DND-41 (cell line): ENCODE results near the gene SFSWAP.
"Not testable (repeated sequence)": the region's sequence is repeated elsewhere in the genome, so short reads cannot be mapped to it uniquely, and the experiment has no call there.

Source experiments
- ATAC-seq: fragments of 200-7000 bp; cut with Tn5 transposase; 3 replicates; pipeline ENCODE4 v1.9.1; 2021; ENCODE audit warnings: low read depth; ENCODE audit not compliant: insufficient read depth
- DNase-seq: peaks from one replicate; pipeline ENCODE4 v3.0.0-alpha.2; 2020
- H2AFZ ChIP-seq: 2 replicates; pipeline ENCODE4 v1.6.0; 2012; ENCODE audit warnings: low read depth, low read length
- H3K27ac ChIP-seq: 2 replicates; pipeline ENCODE4 v1.5.1; 2012; ENCODE audit warnings: low read length, inconsistent platforms
- H3K27me3 ChIP-seq: fragments of 200-600 bp; sonication (generic); 2 replicates; pipeline ENCODE4 v1.6.0; 2012; ENCODE audit warnings: low read length, mild to moderate bottlenecking, inconsistent platforms; ENCODE audit not compliant: insufficient read depth, poor library complexity
- H3K36me3 ChIP-seq: 2 replicates; pipeline ENCODE4 v1.5.1; 2012; ENCODE audit warnings: low read length, inconsistent platforms; ENCODE audit not compliant: insufficient read depth
- H3K4me1 ChIP-seq: 2 replicates; pipeline ENCODE4 v1.5.1; 2012; ENCODE audit warnings: mild to moderate bottlenecking, low read length; ENCODE audit not compliant: insufficient read depth
- H3K4me2 ChIP-seq: 2 replicates; pipeline ENCODE4 v1.6.0; 2012; ENCODE audit warnings: mild to moderate bottlenecking, moderate library complexity, low read length, inconsistent platforms; ENCODE audit not compliant: insufficient read depth
- H3K4me3 ChIP-seq, 2 experiments: fragments of 200-600 bp in 1 of 2; shearing (Covaris generic) in 1 of 2; 2 replicates each; pipeline ENCODE4 v1.5.1; 2012 to 2016; ENCODE audit warnings: inconsistent platforms in 2 of 2, low read length in 2 of 2, mild to moderate bottlenecking in 2 of 2, low read depth in 1 of 2, moderate library complexity in 1 of 2
- H3K79me2 ChIP-seq: 2 replicates; pipeline ENCODE4 v1.6.0; 2012; ENCODE audit warnings: low read length, inconsistent platforms; ENCODE audit not compliant: insufficient read depth
- H3K9ac ChIP-seq: 2 replicates; pipeline ENCODE4 v1.6.0; 2012; ENCODE audit warnings: low read depth, mild to moderate bottlenecking, inconsistent platforms, low read length, moderate library complexity
- H3K9me3 ChIP-seq: 2 replicates; pipeline ENCODE4 v1.5.1; 2012; ENCODE audit warnings: low read length, moderate library complexity, mild to moderate bottlenecking, inconsistent platforms; ENCODE audit not compliant: insufficient read depth, severe bottlenecking
- H4K20me1 ChIP-seq: 2 replicates; pipeline ENCODE4 v1.6.0; 2012; ENCODE audit warnings: low read length; ENCODE audit not compliant: insufficient read depth
- EZH2 ChIP-seq: IDR thresholded peaks from 3 replicates; pipeline ENCODE4 v1.6.1; 2012; ENCODE audit warnings: borderline replicate concordance, low read depth, mild to moderate bottlenecking, moderate library complexity, low read length, inconsistent platforms; ENCODE audit not compliant: severe bottlenecking
- TF ChIP-seq, protein P1 (sequence below): IDR thresholded peaks from 2 replicates; pipeline ENCODE4 v1.5.1; 2012; ENCODE audit warnings: borderline replicate concordance, low read length, moderate library complexity, mild to moderate bottlenecking; ENCODE audit not compliant: poor library complexity, severe bottlenecking; ENCODE audit errors: extremely low read depth

The SFSWAP gene

DNA sequence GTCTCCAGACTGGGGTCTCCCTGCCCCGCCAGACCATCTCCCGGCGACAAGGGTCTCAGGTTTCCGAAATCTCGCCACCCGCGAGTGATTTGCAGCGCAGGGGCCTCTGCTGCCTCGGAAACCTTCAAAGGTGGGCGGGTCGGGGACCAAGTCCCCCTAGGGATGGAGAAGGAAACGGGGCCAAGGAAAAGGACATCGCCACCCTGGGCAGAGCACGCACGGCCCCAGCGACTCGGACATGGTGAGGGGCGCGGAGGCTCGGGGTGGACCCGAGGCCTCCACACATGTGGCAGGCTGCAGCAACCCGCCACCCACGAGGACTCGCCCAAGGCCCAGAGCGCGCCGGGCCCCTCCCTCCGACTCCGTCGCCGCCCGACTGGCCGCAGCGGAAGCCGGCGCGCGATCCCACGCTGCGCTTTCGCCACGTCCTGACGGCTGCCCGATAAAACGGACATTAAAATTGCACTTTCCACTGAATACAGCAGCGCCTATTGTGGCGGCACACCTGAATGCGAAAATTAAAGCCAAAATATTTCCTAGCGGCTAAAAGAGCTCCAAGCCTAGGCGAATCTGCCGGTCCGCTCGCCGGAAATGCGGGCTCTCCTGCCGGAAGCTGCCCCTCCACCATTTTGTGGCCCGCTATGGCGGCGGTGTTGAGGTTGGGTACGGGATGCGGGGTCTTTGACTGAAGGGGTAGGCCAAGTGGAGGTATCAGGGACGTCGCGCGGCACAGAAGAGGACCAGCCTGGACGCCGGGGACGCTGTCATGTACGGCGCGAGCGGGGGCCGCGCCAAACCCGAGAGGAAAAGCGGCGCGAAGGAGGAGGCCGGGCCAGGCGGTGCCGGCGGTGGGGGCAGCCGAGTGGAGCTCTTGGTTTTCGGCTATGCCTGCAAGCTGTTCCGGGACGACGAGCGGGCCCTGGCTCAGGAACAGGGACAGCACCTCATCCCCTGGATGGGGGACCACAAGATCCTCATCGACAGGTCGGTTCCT lies at the start of gene SFSWAP:
Gene SFSWAP, plus strand, starts transcription at position 627 of the 994 bp plus-strand sequence. Its CDS starts 140 bp downstream, at position 767.
- ATAC-seq (peak; percentile 89), DNase-seq (peak; percentile 79)
- peak within 1 kb of the TSS; percentile 99 for H3K27ac ChIP-seq
- no peaks in the 10 kb centered on the region for H3K27me3 ChIP-seq
- H3K79me2 ChIP-seq: peaks cover 48% of the 10 kb centered on the region
- H3K9ac ChIP-seq: peak within 1 kb of the TSS; percentile 79
- peak within 1 kb of the TSS; percentile 89 for H3K4me2 ChIP-seq
- peak within 1 kb of the TSS; percentile 89 for H2AFZ ChIP-seq
- peaks cover 20% of the 10 kb centered on the region for H4K20me1 ChIP-seq
- H3K4me3 ChIP-seq: peak within 1 kb of the TSS; percentile 87 to 97
- H3K9me3 ChIP-seq: no peaks in the 10 kb centered on the region
- peaks cover 33% of the 10 kb centered on the region for H3K4me1 ChIP-seq
- peaks cover 33% of the 10 kb centered on the region for H3K36me3 ChIP-seq
- TF ChIP-seq, protein P1, sequence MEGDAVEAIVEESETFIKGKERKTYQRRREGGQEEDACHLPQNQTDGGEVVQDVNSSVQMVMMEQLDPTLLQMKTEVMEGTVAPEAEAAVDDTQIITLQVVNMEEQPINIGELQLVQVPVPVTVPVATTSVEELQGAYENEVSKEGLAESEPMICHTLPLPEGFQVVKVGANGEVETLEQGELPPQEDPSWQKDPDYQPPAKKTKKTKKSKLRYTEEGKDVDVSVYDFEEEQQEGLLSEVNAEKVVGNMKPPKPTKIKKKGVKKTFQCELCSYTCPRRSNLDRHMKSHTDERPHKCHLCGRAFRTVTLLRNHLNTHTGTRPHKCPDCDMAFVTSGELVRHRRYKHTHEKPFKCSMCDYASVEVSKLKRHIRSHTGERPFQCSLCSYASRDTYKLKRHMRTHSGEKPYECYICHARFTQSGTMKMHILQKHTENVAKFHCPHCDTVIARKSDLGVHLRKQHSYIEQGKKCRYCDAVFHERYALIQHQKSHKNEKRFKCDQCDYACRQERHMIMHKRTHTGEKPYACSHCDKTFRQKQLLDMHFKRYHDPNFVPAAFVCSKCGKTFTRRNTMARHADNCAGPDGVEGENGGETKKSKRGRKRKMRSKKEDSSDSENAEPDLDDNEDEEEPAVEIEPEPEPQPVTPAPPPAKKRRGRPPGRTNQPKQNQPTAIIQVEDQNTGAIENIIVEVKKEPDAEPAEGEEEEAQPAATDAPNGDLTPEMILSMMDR: no peak
- TF ChIP-seq EZH2: no peak

DNA sequence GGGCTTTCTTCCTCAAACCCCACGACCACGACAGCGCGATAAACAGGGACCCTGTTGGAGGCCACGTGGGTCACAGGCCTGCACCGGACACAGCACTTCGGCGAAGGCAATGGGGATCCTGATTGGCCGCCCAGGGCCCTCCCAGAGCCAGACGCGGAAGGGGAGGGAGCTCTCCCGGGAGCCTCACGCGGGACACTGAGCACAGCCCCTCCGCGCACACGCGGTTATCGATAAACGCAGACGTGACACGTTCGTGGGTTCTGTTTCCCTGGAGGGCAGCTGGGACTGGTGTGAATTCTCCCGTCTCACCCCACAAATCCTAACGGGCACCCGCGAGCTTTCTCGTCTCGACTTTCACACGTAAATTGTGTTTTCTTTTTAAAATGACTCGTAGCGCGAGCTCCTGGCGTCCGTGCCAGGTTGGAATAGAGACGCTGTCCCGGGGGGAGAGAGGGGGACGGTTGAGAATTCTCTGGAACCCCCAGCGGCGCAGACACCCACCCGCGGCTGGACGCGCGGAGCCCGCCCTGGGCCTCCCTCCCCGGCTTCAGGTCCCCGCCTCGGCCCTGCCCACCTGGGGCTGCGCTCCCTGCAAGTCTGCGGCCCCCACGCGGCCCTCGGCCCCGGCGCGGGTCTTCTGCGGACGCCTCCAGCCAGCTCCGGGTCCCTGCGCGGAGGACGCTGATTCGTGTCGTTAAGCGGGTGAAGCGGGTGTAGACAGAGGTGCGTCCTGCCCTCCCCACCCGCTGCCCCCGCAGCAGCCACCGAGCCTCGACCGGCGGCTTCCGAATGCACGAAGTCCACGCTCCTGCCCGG lies 49.5 kb upstream of the SFSWAP start:
- H4K20me1 ChIP-seq, H3K9ac ChIP-seq, DNase-seq, H3K27me3 ChIP-seq, H3K36me3 ChIP-seq, H3K4me3 ChIP-seq, H3K79me2 ChIP-seq, H3K9me3 ChIP-seq, H3K4me1 ChIP-seq, ATAC-seq, H2AFZ ChIP-seq, H3K27ac ChIP-seq, H3K4me2 ChIP-seq: not testable (repeated sequence)

DNA sequence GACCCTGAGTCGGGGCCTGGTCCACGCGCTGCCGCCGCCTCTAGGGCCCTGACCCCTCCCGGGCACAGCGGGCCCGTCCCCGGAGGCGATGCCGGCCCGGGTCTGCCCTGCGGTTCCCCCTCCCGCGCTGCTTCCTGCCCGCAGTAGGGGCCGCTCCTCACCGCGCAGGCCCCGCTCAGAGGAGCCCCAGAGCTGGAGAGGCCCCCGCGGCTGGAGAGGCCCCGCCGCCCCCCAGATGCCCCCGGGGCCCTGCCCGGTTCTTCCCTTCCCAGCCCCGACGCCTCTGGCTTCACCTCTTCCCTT lies 49.0 kb upstream of the SFSWAP start:
- H3K4me3 ChIP-seq, H2AFZ ChIP-seq, H4K20me1 ChIP-seq, H3K9ac ChIP-seq, H3K79me2 ChIP-seq, H3K9me3 ChIP-seq, H3K27me3 ChIP-seq, DNase-seq, H3K36me3 ChIP-seq, H3K27ac ChIP-seq, H3K4me2 ChIP-seq, H3K4me1 ChIP-seq, ATAC-seq: not testable (repeated sequence)

DNA sequence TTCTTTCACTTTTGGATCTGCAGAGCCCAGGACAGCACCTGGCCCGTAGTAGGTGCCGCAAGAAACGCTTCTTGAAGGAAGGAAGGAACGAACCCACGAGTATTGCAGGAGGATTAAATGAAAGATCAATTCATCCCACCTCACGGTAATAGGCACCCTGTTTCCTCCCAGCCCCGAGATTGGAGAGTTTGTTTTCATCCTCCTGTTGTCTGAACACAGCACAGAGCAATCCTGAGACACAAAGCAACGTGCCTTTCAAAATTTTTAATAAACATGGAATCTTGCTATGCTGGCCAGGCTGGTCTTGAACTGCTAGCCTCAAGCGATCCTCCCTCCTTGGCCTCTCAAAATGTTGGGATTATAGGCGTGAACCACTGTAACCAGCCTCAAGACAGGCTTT lies 48.5 kb upstream of the SFSWAP start:
- not testable (repeated sequence) for H3K4me2 ChIP-seq, H3K79me2 ChIP-seq, H3K9ac ChIP-seq, H3K27me3 ChIP-seq, ATAC-seq, DNase-seq, H2AFZ ChIP-seq, H3K4me1 ChIP-seq, H3K27ac ChIP-seq, H4K20me1 ChIP-seq, H3K36me3 ChIP-seq, H3K4me3 ChIP-seq, H3K9me3 ChIP-seq

DNA sequence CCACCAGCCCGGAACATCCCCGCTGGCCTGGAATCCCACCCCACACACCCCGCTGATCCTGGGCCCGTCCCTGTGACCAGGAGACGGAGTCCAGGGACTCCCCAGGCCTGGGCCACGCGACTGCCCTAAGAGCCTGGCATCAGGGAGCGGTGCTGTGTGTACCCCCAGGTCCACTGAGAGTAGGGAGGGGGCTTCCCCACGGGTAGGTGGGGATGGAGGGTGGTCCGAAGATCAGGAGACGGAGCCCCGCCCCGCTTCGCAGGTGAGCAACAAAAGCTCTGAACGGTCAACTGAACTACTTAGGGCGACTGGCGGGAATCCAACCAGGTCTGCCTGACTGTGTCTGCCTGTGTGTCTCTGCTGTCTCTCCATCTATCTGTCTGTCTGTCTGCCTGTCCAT lies 45.2 kb upstream of the SFSWAP start:
- not testable (repeated sequence) for H3K4me1 ChIP-seq, H3K9me3 ChIP-seq, ATAC-seq, H2AFZ ChIP-seq, DNase-seq, H3K27ac ChIP-seq, H3K9ac ChIP-seq, H3K4me2 ChIP-seq, H4K20me1 ChIP-seq, H3K79me2 ChIP-seq, H3K36me3 ChIP-seq, H3K4me3 ChIP-seq, H3K27me3 ChIP-seq

DNA sequence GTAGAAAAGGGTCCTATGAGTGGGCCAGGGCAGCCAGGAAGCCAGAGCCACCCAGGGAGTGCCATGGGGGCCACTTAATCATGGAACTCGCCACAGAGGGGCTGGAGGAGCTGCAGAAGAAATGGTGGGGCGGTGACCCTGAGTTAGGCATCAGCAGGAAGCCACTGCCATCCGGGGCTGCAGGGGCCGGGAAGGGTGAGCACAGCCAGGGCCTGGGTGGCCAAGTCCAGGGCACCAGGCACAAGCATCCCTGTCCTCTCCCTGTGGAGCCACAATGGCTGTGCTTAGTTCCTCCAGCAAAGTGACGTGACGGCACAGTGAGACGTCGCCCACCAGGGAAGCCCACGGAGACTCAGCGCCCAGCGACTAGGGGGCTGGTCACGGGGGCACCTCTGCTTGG lies 44.4 kb upstream of the SFSWAP start:
- H3K9me3 ChIP-seq, H3K27me3 ChIP-seq, H3K4me2 ChIP-seq, H3K79me2 ChIP-seq, H3K27ac ChIP-seq, H3K36me3 ChIP-seq, H3K9ac ChIP-seq, ATAC-seq, H3K4me3 ChIP-seq, DNase-seq, H2AFZ ChIP-seq, H4K20me1 ChIP-seq, H3K4me1 ChIP-seq: not testable (repeated sequence)

DNA sequence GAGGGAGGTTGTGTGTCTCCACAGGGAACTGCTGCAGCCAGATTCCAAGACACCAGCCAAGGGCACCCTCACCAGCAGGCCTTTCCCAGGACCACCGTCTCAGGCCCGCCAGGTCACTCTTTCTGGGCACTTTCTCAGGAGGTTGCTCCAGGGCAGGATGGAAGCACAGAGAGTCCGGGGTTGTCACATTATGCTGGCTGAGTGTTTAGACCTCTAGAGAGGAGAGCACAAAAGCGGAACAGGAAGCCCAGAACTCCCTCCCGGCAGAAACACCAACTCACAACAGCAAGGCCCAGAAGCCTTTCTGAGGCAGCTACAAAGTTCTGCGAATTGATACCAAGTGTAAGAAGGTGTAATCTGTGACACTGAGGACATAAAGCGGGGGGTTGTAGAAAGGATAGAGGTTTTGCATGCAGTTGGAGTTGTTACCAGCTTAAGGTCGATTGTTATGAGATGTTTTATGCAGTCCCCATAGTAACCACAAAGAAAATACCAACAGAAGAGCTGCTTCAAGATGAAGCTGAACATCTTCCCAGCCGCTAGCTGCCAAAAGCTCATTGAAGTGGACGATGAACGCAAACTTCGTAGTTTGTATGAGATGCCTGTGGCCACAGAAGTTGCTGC lies 43.8 kb upstream of the SFSWAP start:
- H4K20me1 ChIP-seq, DNase-seq, ATAC-seq, H3K4me3 ChIP-seq, H3K79me2 ChIP-seq, H3K9ac ChIP-seq, H3K4me2 ChIP-seq, H2AFZ ChIP-seq, H3K27me3 ChIP-seq, H3K36me3 ChIP-seq, H3K4me1 ChIP-seq, H3K9me3 ChIP-seq, H3K27ac ChIP-seq: not testable (repeated sequence)
